Parathyroid adenoma (tissue), 2 donors: ENCODE measurements around the gene FABP1.

Source experiments
- H2AFZ ChIP-seq: fragments of 300-600 bp; sonication (generic); one replicate; pipeline ENCODE4 v1.7.0; 2017; ENCODE audit warnings: antibody characterized with exemption, mild to moderate bottlenecking
- H3K27ac ChIP-seq: fragments of 300-600 bp; sonication (generic); one replicate; pipeline ENCODE4 v1.7.0; 2017
- H3K27me3 ChIP-seq: fragments of 300-600 bp; sonication (generic); one replicate; pipeline ENCODE4 v1.7.0; 2017; ENCODE audit warnings: low read length; ENCODE audit not compliant: control insufficient read depth, insufficient read depth
- H3K36me3 ChIP-seq: fragments of 300-600 bp; sonication (generic); one replicate; pipeline ENCODE4 v1.7.0; 2017; ENCODE audit warnings: low read length; ENCODE audit not compliant: control insufficient read depth, insufficient read depth
- H3K4me1 ChIP-seq: fragments of 300-600 bp; sonication (generic); one replicate; pipeline ENCODE4 v1.7.0; 2017; ENCODE audit warnings: control low read depth
- H3K4me2 ChIP-seq: fragments of 300-600 bp; sonication (generic); one replicate; pipeline ENCODE4 v1.7.0; 2017; ENCODE audit warnings: low read length
- H3K4me3 ChIP-seq: fragments of 300-600 bp; sonication (generic); one replicate; pipeline ENCODE4 v1.7.0; 2017; ENCODE audit warnings: low read depth, low read length
- H3K79me2 ChIP-seq: fragments of 300-600 bp; sonication (generic); one replicate; pipeline ENCODE4 v1.7.0; 2017; ENCODE audit warnings: control low read depth
- H3K9ac ChIP-seq: fragments of 300-600 bp; sonication (generic); one replicate; pipeline ENCODE4 v1.7.0; 2017; ENCODE audit warnings: mild to moderate bottlenecking
- H3K9me3 ChIP-seq: fragments of 300-600 bp; sonication (generic); one replicate; pipeline ENCODE4 v1.7.0; 2017; ENCODE audit warnings: low read length; ENCODE audit not compliant: control insufficient read depth
- TF ChIP-seq, protein P1 (sequence below): fragments of 300-600 bp; sonication (generic); IDR thresholded peaks from one replicate; pipeline ENCODE4 v1.7.0; 2017; ENCODE audit warnings: antibody characterized with exemption, mild to moderate bottlenecking
- donor health status: primary hyperparathyroidism.

The FABP1 gene

DNA sequence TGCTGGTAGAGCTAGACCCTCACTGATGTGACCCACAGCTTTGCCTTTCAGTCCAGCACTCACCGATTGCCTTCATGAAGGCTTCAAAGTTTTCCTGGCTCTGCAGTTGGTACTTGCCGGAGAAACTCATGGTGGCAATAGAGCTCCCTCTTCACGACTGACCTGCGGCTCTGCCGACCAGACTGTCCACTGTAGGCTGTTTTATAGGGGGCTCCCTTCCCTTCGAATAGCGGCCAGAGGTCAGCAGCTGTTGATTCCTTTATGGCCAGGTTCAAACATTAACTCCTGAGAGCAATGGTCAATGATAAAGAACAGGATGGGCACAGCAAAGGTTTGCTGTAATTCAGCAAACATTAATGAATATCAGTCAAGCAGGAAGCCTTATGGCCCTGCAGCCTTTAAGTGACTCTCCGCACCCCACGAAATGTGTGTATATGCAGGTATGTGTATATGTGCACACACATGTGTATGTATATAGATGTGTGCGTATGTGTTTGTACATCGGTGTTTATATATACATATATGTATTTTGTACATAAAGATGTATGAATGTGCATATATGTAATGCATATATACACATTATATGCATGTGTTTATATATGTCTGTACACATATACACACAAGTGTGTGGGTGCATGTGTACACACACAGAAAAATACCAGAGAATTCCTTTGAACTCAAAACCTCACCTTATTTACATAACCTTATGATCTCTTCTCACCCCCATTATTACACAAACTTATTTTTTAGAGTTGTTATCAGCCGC, at the start of gene FABP1:
Gene FABP1 (minus strand): TSS at position 175 of the 766 bp plus-strand sequence. CDS start 45 bp downstream, at position 130.
- Histone ChIP-seq H3K27ac (no peak within 1 kb of the TSS), H3K9me3 (no peaks in the 10 kb centered on the region), H3K79me2 (no peaks in the 10 kb centered on the region), H3K27me3 (no peaks in the 10 kb centered on the region), H3K36me3 (no peaks in the 10 kb centered on the region), H2AFZ (no peak within 1 kb of the TSS), H3K4me1 (no peaks in the 10 kb centered on the region), H3K4me2 (no peak within 1 kb of the TSS), H3K4me3 (no peak within 1 kb of the TSS), H3K9ac (no peak within 1 kb of the TSS)
- TF ChIP-seq, protein P1, sequence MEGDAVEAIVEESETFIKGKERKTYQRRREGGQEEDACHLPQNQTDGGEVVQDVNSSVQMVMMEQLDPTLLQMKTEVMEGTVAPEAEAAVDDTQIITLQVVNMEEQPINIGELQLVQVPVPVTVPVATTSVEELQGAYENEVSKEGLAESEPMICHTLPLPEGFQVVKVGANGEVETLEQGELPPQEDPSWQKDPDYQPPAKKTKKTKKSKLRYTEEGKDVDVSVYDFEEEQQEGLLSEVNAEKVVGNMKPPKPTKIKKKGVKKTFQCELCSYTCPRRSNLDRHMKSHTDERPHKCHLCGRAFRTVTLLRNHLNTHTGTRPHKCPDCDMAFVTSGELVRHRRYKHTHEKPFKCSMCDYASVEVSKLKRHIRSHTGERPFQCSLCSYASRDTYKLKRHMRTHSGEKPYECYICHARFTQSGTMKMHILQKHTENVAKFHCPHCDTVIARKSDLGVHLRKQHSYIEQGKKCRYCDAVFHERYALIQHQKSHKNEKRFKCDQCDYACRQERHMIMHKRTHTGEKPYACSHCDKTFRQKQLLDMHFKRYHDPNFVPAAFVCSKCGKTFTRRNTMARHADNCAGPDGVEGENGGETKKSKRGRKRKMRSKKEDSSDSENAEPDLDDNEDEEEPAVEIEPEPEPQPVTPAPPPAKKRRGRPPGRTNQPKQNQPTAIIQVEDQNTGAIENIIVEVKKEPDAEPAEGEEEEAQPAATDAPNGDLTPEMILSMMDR: no peak

DNA sequence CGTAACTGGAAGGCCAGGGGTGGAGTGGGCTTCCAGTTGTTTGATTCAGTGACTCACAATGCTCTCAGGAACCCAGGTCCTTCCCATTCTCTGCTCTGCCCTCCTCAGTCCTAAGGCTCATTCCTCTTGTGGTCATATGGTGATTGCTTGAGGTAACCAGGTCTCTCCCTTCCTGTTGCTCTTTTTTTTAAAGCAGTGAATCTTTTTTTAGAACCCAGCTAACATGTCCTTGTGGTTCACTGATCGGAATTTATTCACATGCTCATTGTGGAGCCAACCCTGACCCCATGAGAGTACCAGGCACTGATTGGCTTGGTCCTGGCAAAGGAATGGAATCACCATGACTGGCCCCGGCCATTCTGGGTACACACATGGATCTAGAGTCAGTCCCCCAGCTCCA, 49.7 kb upstream of the FABP1 start:
- H3K36me3 ChIP-seq: no peaks in the 10 kb centered on the region
- no peak overlapping the region for H3K4me3 ChIP-seq
- H3K79me2 ChIP-seq: no peaks in the 10 kb centered on the region
- TF ChIP-seq, protein P1: no peak
- H3K27ac ChIP-seq: no peak overlapping the region
- H3K4me2 ChIP-seq: no peak overlapping the region
- no peaks in the 10 kb centered on the region for H3K4me1 ChIP-seq
- H3K27me3 ChIP-seq: no peaks in the 10 kb centered on the region
- H2AFZ ChIP-seq: no peak overlapping the region
- H3K9ac ChIP-seq: no peak overlapping the region
- no peaks in the 10 kb centered on the region for H3K9me3 ChIP-seq

DNA sequence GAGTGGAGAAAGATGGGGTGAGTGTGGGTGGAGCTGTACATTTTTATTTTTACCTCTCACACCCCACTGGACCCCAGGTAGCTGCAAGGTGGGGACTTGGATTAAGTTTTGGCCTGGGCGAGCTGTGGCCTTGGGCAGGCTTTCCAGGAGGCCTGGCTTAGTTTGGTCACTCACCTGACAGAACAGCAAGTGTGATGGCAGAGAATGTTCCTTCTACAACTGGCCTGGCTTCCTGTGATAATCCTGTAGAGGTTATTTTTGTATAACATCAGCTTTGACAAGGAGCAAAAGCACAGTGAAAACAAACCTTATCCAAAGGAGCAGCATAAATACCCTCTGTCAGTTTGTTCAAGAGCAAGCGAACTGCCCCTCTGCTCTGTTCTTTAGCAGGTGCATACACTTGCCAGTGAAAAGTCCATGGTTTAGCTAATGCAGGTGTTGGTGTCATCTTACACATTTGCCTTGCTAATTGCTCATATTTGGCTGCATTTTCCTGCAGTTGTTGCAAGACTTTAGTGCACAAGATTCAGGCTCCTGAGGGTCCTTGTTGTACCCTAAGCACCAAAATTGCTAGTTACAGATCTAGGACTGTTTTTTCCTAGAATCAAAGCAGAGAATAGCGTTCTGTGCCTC, 48.6 kb upstream of the FABP1 start:
- no peak overlapping the region for H3K9ac ChIP-seq
- H2AFZ ChIP-seq: no peak overlapping the region

DNA sequence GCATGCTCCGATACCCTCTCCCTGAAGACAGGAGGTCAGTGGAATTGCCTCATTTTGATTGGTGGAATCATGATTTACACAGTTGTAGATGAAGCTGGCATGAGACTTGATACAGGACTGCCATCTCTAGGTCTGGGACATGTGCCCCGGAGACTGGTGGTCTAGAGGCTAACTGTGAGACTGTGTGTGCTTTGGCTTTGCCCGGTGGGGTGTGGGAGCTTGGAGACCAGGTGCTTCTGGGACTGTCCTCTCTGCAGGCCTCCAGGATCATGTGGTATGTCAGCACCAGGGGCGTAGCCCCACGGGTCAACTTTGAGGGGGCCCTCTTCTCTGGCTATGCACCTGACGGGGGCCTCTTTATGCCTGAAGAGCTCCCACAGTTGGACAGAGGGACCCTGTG, 45.0 kb upstream of the FABP1 start:
- no peak overlapping the region for H2AFZ ChIP-seq
- H3K27ac ChIP-seq: no peak overlapping the region
- H3K36me3 ChIP-seq: no peaks in the 10 kb centered on the region
- no peaks in the 10 kb centered on the region for H3K79me2 ChIP-seq
- H3K9ac ChIP-seq: no peak overlapping the region
- TF ChIP-seq, protein P1: no peak
- no peaks in the 10 kb centered on the region for H3K9me3 ChIP-seq
- peaks cover 6% of the 10 kb centered on the region for H3K4me1 ChIP-seq
- no peaks in the 10 kb centered on the region for H3K27me3 ChIP-seq
- no peak overlapping the region for H3K4me2 ChIP-seq
- H3K4me3 ChIP-seq: no peak overlapping the region

More for the DNA sequence above, 48.6 kb upstream of the FABP1 start:
- H3K27ac ChIP-seq: no peak overlapping the region
- no peaks in the 10 kb centered on the region for H3K36me3 ChIP-seq
- H3K4me3 ChIP-seq: no peak overlapping the region
- TF ChIP-seq, protein P1: no peak
- H3K4me1 ChIP-seq: no peaks in the 10 kb centered on the region
- H3K4me2 ChIP-seq: no peak overlapping the region
- H3K79me2 ChIP-seq: no peaks in the 10 kb centered on the region
- no peaks in the 10 kb centered on the region for H3K27me3 ChIP-seq
- no peaks in the 10 kb centered on the region for H3K9me3 ChIP-seq
